Stimulated activated CD8-positive, alpha-beta memory T cell treated with anti-CD3 and anti-CD28 coated beads, Interleukin-4, amount 100 ng/mL, for 24 hours (primary cell): ENCODE data around the gene ST8SIA6.
"Not testable (repeated sequence)": the region's sequence is repeated elsewhere in the genome, so short reads cannot be mapped to it uniquely, and the experiment has no call there.

Experiments
- DNase-seq: peaks from one replicate; pipeline ENCODE4 v3.0.0-alpha.2; 2020; ENCODE audit warnings: low read depth

The ST8SIA6 gene

GRCh38 chr10:17457083-17457482 lies 2.7 kb upstream of the ST8SIA6 start:
- no peak for DNase-seq

GRCh38 chr10:17456032-17456548 lies 1.7 kb upstream of the ST8SIA6 start:
- DNase-seq, result no peak

GRCh38 chr10:17455015-17455520 lies 673 bp upstream of the ST8SIA6 start:
- DNase-seq, result no peak

- no peak for DNase-seq
Measured at GRCh38 chr10:17453373-17454091, 863 bp downstream of the ST8SIA6 start.

- no peak for DNase-seq
Measured at GRCh38 chr10:17453035-17453372, 1.4 kb downstream of the ST8SIA6 start.

GRCh38 chr10:17452060-17452841 lies 2.1 kb downstream of the ST8SIA6 start:
- DNase-seq, result no peak

- DNase-seq, result no peak
Measured at GRCh38 chr10:17450024-17450423, 4.4 kb downstream of the ST8SIA6 start.

GRCh38 chr10:17445400-17445998 lies 8.9 kb downstream of the ST8SIA6 start:
- no peak for DNase-seq

GRCh38 chr10:17444388-17444714 lies 10.0 kb downstream of the ST8SIA6 start:
- no peak for DNase-seq

- DNase-seq, result no peak
Measured at GRCh38 chr10:17443707-17444387, 10.5 kb downstream of the ST8SIA6 start.

GRCh38 chr10:17438583-17438982 lies 15.8 kb downstream of the ST8SIA6 start:
- DNase-seq, result no peak

- DNase-seq, result not testable (repeated sequence)
Measured at GRCh38 chr10:17436578-17436977, 17.8 kb downstream of the ST8SIA6 start.

- DNase-seq, result no peak
Measured at GRCh38 chr10:17435953-17436352, 18.4 kb downstream of the ST8SIA6 start.

GRCh38 chr10:17435187-17435586 lies 19.2 kb downstream of the ST8SIA6 start:
- no peak for DNase-seq

GRCh38 chr10:17432723-17433122 lies 21.7 kb downstream of the ST8SIA6 start:
- DNase-seq, result no peak

- DNase-seq, result no peak
Measured at GRCh38 chr10:17431871-17432311, 22.5 kb downstream of the ST8SIA6 start.

GRCh38 chr10:17430647-17431355 lies 23.6 kb downstream of the ST8SIA6 start:
- DNase-seq, result peak; percentile 40

- no peak for DNase-seq
Measured at GRCh38 chr10:17429490-17429889, 24.9 kb downstream of the ST8SIA6 start.

- peak; percentile 39 for DNase-seq
Measured at GRCh38 chr10:17428351-17429097, 25.9 kb downstream of the ST8SIA6 start.

- DNase-seq, result no peak
Measured at GRCh38 chr10:17427666-17428350, 26.6 kb downstream of the ST8SIA6 start.
